WTC11 (cell line): ENCODE results near the gene TATDN2. TPM values are rescaled to one million over a fixed set of nuclear protein-coding genes. Genes with fewer than 3 reads are reported as not detected.

Experiments used
- ATAC-seq: fragments of 200-7000 bp; cut with Tn5 transposase; 2 replicates; pipeline ENCODE4 v1.10.0; 2021; ENCODE audit warnings: mild to moderate bottlenecking, moderate library complexity
- CTCF ChIA-PET: fragments of 300-600 bp; sonication (Branson Sonifier 250); formaldehyde crosslinking; loops from one replicate; lab custom pipeline; 2021; ENCODE audit warnings: antibody characterized with exemption; lab: Charles Lee
- POLR2A ChIA-PET: fragments of 350-600 bp; sonication (Branson Sonifier 250); formaldehyde crosslinking; loops from one replicate; lab custom pipeline; 2021; ENCODE audit warnings: antibody characterized with exemption; lab: Charles Lee
- DNase-seq: peaks from one replicate; pipeline ENCODE4 v3.0.0; 2021; ENCODE audit warnings: low spot score
- H3K27ac Mint-ChIP-seq: 2 replicates; pipeline ENCODE4 v1.8.0; 2021; ENCODE audit warnings: mixed read lengths
- H3K27me3 Mint-ChIP-seq: 2 replicates; pipeline ENCODE4 v1.8.0; 2021; ENCODE audit warnings: low read depth, mild to moderate bottlenecking, moderate library complexity, mixed read lengths
- H3K36me3 Mint-ChIP-seq: 2 replicates; pipeline ENCODE4 v1.8.0; 2021; ENCODE audit warnings: mixed read lengths
- H3K4me1 Mint-ChIP-seq: 2 replicates; pipeline ENCODE4 v1.8.0; 2022; ENCODE audit warnings: mixed read lengths
- H3K4me3 Mint-ChIP-seq: 2 replicates; pipeline ENCODE4 v1.8.0; 2021; ENCODE audit warnings: mild to moderate bottlenecking, moderate library complexity, mixed read lengths
- H3K9me3 Mint-ChIP-seq: 2 replicates; pipeline ENCODE4 v1.8.0; 2021; ENCODE audit warnings: mixed read lengths
- ATF6 ChIP-seq: sonication (generic); formaldehyde crosslinking; IDR thresholded peaks from 2 replicates; pipeline ENCODE4 v1.8.1; 2023; ENCODE audit warnings: mild to moderate bottlenecking, missing genetic modification reagents
- CTCF ChIP-seq: fragments of 200-600 bp; IDR thresholded peaks from 2 replicates; pipeline ENCODE4 v1.8.0; 2022; ENCODE audit warnings: antibody characterized with exemption
- ERG ChIP-seq: fragments of 250-450 bp; sonication (Bioruptor Pico); IDR thresholded peaks from 2 replicates; pipeline ENCODE4 v1.8.0; 2021; ENCODE audit warnings: mild to moderate bottlenecking
- FOXJ3 ChIP-seq: sonication (generic); formaldehyde crosslinking; IDR thresholded peaks from 2 replicates; pipeline ENCODE4 v1.9.0; 2021; ENCODE audit warnings: missing genetic modification reagents, mild to moderate bottlenecking, borderline replicate concordance
- FOXK1 ChIP-seq: sonication (generic); formaldehyde crosslinking; IDR thresholded peaks from 2 replicates; pipeline ENCODE4 v1.8.0; 2022; ENCODE audit warnings: mild to moderate bottlenecking, moderate library complexity, missing genetic modification reagents
- FOXP4 ChIP-seq: sonication (generic); formaldehyde crosslinking; IDR thresholded peaks from 2 replicates; pipeline ENCODE4 v1.8.0; 2022; ENCODE audit warnings: mild to moderate bottlenecking, missing genetic modification reagents
- HMGXB4 ChIP-seq: sonication (generic); formaldehyde crosslinking; IDR thresholded peaks from 2 replicates; pipeline ENCODE4 v1.8.1; 2023; ENCODE audit warnings: mild to moderate bottlenecking, moderate library complexity, missing genetic modification reagents
- IRF2 ChIP-seq: sonication (generic); formaldehyde crosslinking; IDR thresholded peaks from 2 replicates; pipeline ENCODE4 v1.8.0; 2022; ENCODE audit warnings: low read depth, missing genetic modification reagents, borderline replicate concordance
- JAZF1 ChIP-seq: fragments of 250-450 bp; sonication (Bioruptor Pico); IDR thresholded peaks from 2 replicates; pipeline ENCODE4 v1.9.0; 2021; ENCODE audit warnings: moderate library complexity, mild to moderate bottlenecking, inconsistent platforms
- KAT7 ChIP-seq: sonication (generic); formaldehyde crosslinking; IDR thresholded peaks from 2 replicates; pipeline ENCODE4 v1.8.1; 2023; ENCODE audit warnings: missing genetic modification reagents, mild to moderate bottlenecking, borderline replicate concordance
- MLX ChIP-seq: sonication (generic); formaldehyde crosslinking; IDR thresholded peaks from 2 replicates; pipeline ENCODE4 v1.8.1; 2023; ENCODE audit warnings: mild to moderate bottlenecking, missing genetic modification reagents, moderate library complexity
- MYBL2 ChIP-seq: sonication (generic); formaldehyde crosslinking; IDR thresholded peaks from 2 replicates; pipeline ENCODE4 v1.8.1; 2023; ENCODE audit warnings: mild to moderate bottlenecking, moderate library complexity, missing genetic modification reagents
- NFYB ChIP-seq: sonication (generic); formaldehyde crosslinking; conservative IDR thresholded peaks from 2 replicates; pipeline ENCODE4 v1.8.0; 2022; ENCODE audit warnings: low read depth, missing genetic modification reagents
- NR2C2 ChIP-seq: sonication (generic); formaldehyde crosslinking; IDR thresholded peaks from 2 replicates; pipeline ENCODE4 v1.8.0; 2022; ENCODE audit warnings: mild to moderate bottlenecking, missing genetic modification reagents
- NR3C1 ChIP-seq: sonication (generic); formaldehyde crosslinking; conservative IDR thresholded peaks from 2 replicates; pipeline ENCODE4 v1.8.1; 2023; ENCODE audit warnings: low read depth, mild to moderate bottlenecking, missing genetic modification reagents
- RELA ChIP-seq: sonication (generic); formaldehyde crosslinking; IDR thresholded peaks from 2 replicates; pipeline ENCODE4 v1.8.1; 2022; ENCODE audit warnings: missing genetic modification reagents, mild to moderate bottlenecking, borderline replicate concordance
- SMAD3 ChIP-seq: sonication (generic); formaldehyde crosslinking; IDR thresholded peaks from 2 replicates; pipeline ENCODE4 v1.8.0; 2022; ENCODE audit warnings: missing genetic modification reagents, mild to moderate bottlenecking, borderline replicate concordance
- STAT6 ChIP-seq: sonication (generic); formaldehyde crosslinking; conservative IDR thresholded peaks from 2 replicates; pipeline ENCODE4 v1.8.1; 2023; ENCODE audit warnings: mild to moderate bottlenecking, low read depth, missing genetic modification reagents, moderate library complexity
- USF2 ChIP-seq: sonication (generic); formaldehyde crosslinking; IDR thresholded peaks from 2 replicates; pipeline ENCODE4 v1.8.1; 2023; ENCODE audit warnings: mild to moderate bottlenecking, missing genetic modification reagents, moderate library complexity
- ZBTB21 ChIP-seq: sonication (generic); formaldehyde crosslinking; IDR thresholded peaks from 2 replicates; pipeline ENCODE4 v1.8.1; 2023; ENCODE audit warnings: mild to moderate bottlenecking, missing genetic modification reagents, borderline replicate concordance
- total RNA-seq: library from RNA; stranded (reverse); gene quantifications from 3 replicates; pipeline ENCODE4 v1.2.3, GENCODE V29; 2021

TATDN2 gene
- total RNA-seq, 1 experiment from 2014 or later: 31.7 TPM

GRCh38 chr3:10279384-10280176, 31.3 kb downstream of the TATDN2 start:
- DNase-seq (no peak), ATAC-seq (no peak)
- H3K36me3 Mint-ChIP-seq: peaks cover 35% of the 10 kb centered on the region
- no peak overlapping the region for H3K4me3 Mint-ChIP-seq
- TF ChIP-seq KAT7 (CRISPR knock-in tag) (no peak), USF2 (CRISPR knock-in tag) (no peak), RELA (no peak), IRF2 (no peak)
- H3K27ac Mint-ChIP-seq: no peak overlapping the region
- no peaks in the 10 kb centered on the region for H3K27me3 Mint-ChIP-seq
- H3K9me3 Mint-ChIP-seq: no peaks in the 10 kb centered on the region
- ChIA-PET POLR2A (no interaction called here), CTCF (interaction anchor here (0.5 to 1.9 kb wide), 9 partner anchors 10 to 547 kb away, joined by 3 to 19 read pairs (median 4); partner anchors contain the start of genes IRAK2 and TATDN2)
- H3K4me1 Mint-ChIP-seq: no peaks in the 10 kb centered on the region

- CTCF ChIA-PET: interaction anchor here (0.5 to 1.9 kb wide), 8 partner anchors 9 to 166 kb away, joined by 3 to 19 read pairs (median 4); partner anchors contain the start of genes IRAK2 and TATDN2
- H3K4me3 Mint-ChIP-seq: no peak overlapping the region
- POLR2A ChIA-PET: no interaction called here
- no peaks in the 10 kb centered on the region for H3K9me3 Mint-ChIP-seq
- H3K27me3 Mint-ChIP-seq: no peaks in the 10 kb centered on the region
- DNase-seq (no peak), ATAC-seq (peak; percentile 67)
- H3K27ac Mint-ChIP-seq: no peak overlapping the region
- H3K4me1 Mint-ChIP-seq: no peaks in the 10 kb centered on the region
- peaks cover 35% of the 10 kb centered on the region for H3K36me3 Mint-ChIP-seq
- TF ChIP-seq ZBTB21: no peak
- TF ChIP-seq FOXJ3: no peak
- no peak for TF ChIP-seq MLX (CRISPR knock-in tag)
- no peak for TF ChIP-seq NR2C2
- no peak for TF ChIP-seq NR3C1 (CRISPR knock-in tag)
- TF ChIP-seq STAT6 (CRISPR knock-in tag): no peak
- no peak for TF ChIP-seq JAZF1 (CRISPR knock-in tag)
- no peak for TF ChIP-seq ATF6 (CRISPR knock-in tag)
- TF ChIP-seq NFYB (CRISPR knock-in tag): no peak
- TF ChIP-seq SMAD3 (CRISPR knock-in tag): no peak
- TF ChIP-seq CTCF: no peak
- no peak for TF ChIP-seq ERG (CRISPR knock-in tag)
- no peak for TF ChIP-seq HMGXB4 (CRISPR knock-in tag)
- no peak for TF ChIP-seq FOXP4 (CRISPR knock-in tag)
- TF ChIP-seq MYBL2: no peak
- no peak for TF ChIP-seq FOXK1
These were observed 31.9 kb downstream of the TATDN2 start for GRCh38 chr3:10280177-10280529.
